ENCODE data around the gene INSR. TPM values are rescaled to one million over a fixed set of nuclear protein-coding genes. Genes with fewer than 3 reads are reported as not detected.

INSR gene
- total and polyA plus RNA-seq, 2 of the 8 experiments (the other 6 are each of a cell fraction or from before 2014, with no cell fraction given), result 13.1 to 48.7 TPM

DNA sequence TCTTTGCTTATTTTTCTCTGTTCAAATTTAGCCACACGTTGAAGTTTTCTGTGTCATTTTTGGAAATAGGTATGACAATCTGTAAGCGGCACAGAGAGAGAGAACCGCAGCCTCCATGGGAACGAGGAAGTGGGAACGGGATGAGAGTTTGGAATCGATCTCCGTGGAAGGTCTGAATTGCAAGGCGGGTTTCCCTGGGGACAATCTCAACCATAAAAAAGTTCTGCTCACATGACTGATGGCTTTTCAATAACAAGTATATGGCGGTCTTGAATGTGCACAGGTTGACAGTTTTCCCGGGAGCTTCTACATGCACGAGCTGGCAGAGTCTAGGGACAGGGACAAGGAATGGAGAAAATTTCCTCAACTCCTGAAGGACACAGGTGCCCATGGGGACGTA is 90.9 kb downstream of the INSR start:
- Histone ChIP-seq H3K14ac (ENCODE audit: insufficient read length) (no peak overlapping the region), H3K23ac (ENCODE audit: insufficient read length) (no peak overlapping the region), H4K5ac (ENCODE audit: insufficient read length, low read depth, low read length) (no peak overlapping the region), H3K79me2 (ENCODE audit: control insufficient read depth in 1 of 2, insufficient read depth in 2 of 2, low read length in 2 of 2) (peaks cover 0 to 12% of the 10 kb centered on the region in 2 experiments; a peak in 2 of 4 replicates), H2BK120ac (replicated peaks; ENCODE audit: low read depth, low read length) (no peak overlapping the region), H2BK20ac (ENCODE audit: low read length) (no peak overlapping the region), H3K4ac (replicated peaks; ENCODE audit: insufficient read length, low read depth, low read length) (no peak overlapping the region), H2AK5ac (ENCODE audit: low read depth, low read length) (no peak overlapping the region), H4K20me1 (replicated peaks in 1 of 2; ENCODE audit: control insufficient read depth in 1 of 2, insufficient read depth in 2 of 2, low read length in 2 of 2) (peaks cover 0 to 3% of the 10 kb centered on the region in 2 experiments), H3K27ac (ENCODE audit: low read depth, low read length) (no peak overlapping the region), H3K4me3 (ENCODE audit: extremely low read depth in 1 of 4, insufficient read depth in 2 of 4, low read depth in 3 of 4, low read length in 4 of 4) (no peak overlapping the region), H3K9me3 (ENCODE audit: insufficient read depth in 2 of 2, low read depth in 1 of 2, low read length in 1 of 2) (no peaks in the 10 kb centered on the region), H3K9ac (replicated peaks in 1 of 4; ENCODE audit: extremely low read depth in 1 of 4, low read depth in 3 of 4, low read length in 3 of 4) (no peak overlapping the region), H3K4me2 (ENCODE audit: insufficient read depth in 1 of 2, low read depth in 2 of 2, low read length in 2 of 2) (no peak overlapping the region), H4K8ac (ENCODE audit: extremely low read depth, insufficient read depth, low read length) (no peak overlapping the region), H4K91ac (replicated peaks; ENCODE audit: insufficient read length, low read length) (no peak overlapping the region), H3K18ac (ENCODE audit: extremely low read depth, low read length) (no peak overlapping the region), H2BK5ac (ENCODE audit: low read depth, low read length) (no peak overlapping the region), H2BK15ac (ENCODE audit: low read length) (no peak overlapping the region), H3K23me2 (ENCODE audit: low read depth, low read length) (peaks cover under 1% of the 10 kb centered on the region; the same call in 1 of the 2 replicates), H3K79me1 (ENCODE audit: low read depth, low read length) (peaks cover 2% of the 10 kb centered on the region), H3K27me3 (replicated peaks in 1 of 4; ENCODE audit: control insufficient read depth in 3 of 4, extremely low read depth in 1 of 4, insufficient read depth in 3 of 4, low read length in 3 of 4) (no peaks in the 10 kb centered on the region), H2BK12ac (ENCODE audit: low read depth, low read length) (no peak overlapping the region), H3K36me3 (ENCODE audit: control insufficient read depth in 2 of 4, insufficient read depth in 4 of 4, low read length in 3 of 4) (no peaks in the 10 kb centered on the region; a peak in 1 of 8 replicates), H3K56ac (replicated peaks; ENCODE audit: insufficient read length, low read depth, low read length) (no peak overlapping the region), H2AFZ (ENCODE audit: low read length) (no peak overlapping the region), H3K4me1 (replicated peaks in 1 of 4; ENCODE audit: control insufficient read depth in 3 of 4, insufficient read depth in 4 of 4, low read length in 3 of 4) (peaks cover 0 to 3% (median 0%) of the 10 kb centered on the region in 4 experiments; a peak in 3 of 7 replicates)
- TF ChIP-seq CEBPB (IDR thresholded peaks at IDR 0.05; ENCODE audit: low read depth, low read length) (no peak), KDM5A (IDR thresholded peaks at IDR 0.05; ENCODE audit: low read length) (no peak), PHF8 (conservative IDR thresholded peaks at IDR 0.05; ENCODE audit: low read depth, low read length) (no peak), NANOG (IDR thresholded peaks at IDR 0.05; ENCODE audit: insufficient read depth, low read depth, low read length, poor library complexity, severe bottlenecking) (no peak)
- TF ChIP-seq, protein P1, sequence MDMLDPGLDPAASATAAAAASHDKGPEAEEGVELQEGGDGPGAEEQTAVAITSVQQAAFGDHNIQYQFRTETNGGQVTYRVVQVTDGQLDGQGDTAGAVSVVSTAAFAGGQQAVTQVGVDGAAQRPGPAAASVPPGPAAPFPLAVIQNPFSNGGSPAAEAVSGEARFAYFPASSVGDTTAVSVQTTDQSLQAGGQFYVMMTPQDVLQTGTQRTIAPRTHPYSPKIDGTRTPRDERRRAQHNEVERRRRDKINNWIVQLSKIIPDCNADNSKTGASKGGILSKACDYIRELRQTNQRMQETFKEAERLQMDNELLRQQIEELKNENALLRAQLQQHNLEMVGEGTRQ (IDR thresholded peaks at IDR 0.05; ENCODE audit: low read length), result no peak
- POLR2A ChIA-PET (ENCODE audit: partially characterized antibody), result interaction anchor here (0.6 to 1.1 kb wide), 2 partner anchors 16 to 245 kb away, joined by 3 read pairs; no protein-coding TSS in a partner anchor
- CTCF ChIA-PET (ENCODE audit: partially characterized antibody), result no interaction called here
- FAIRE-seq (no peak), DNase-seq (ENCODE audit: low read depth in 1 of 2, low spot score in 2 of 2) (no peak)
- 93% methylated on average over 12 of the region's 12 CpGs; no CpG with 5 or more reads in 1 of the 2 experiments for WGBS, 2 experiments (ENCODE audit: extremely low coverage in 1 of 2, insufficient coverage in 1 of 2, insufficient read length in 1 of 2, insufficient replicate concordance in 2 of 2, low coverage in 1 of 2, low lambda C conversion rate in 2 of 2, missing lambda C conversion rate in 1 of 2)

Data from H1 (cell line).